ENCODE results near the gene CAMKK1. TPM values are rescaled to one million over a fixed set of nuclear protein-coding genes. Genes with fewer than 3 reads are reported as not detected.

Gene CAMKK1
- total and polyA plus RNA-seq, 9 of the 15 experiments (the other 6 are each of a cell fraction or from before 2014, with no cell fraction given) = 0.34 to 7.5 (median 4.9) TPM

GRCh38 chr17:3815122-3815521 is 77.7 kb downstream of the CAMKK1 start:
- no peak overlapping the region for H2AFZ ChIP-seq (ENCODE audit: low read depth, low read length)
- no peaks in the 10 kb centered on the region for H3K27me3 ChIP-seq (ENCODE audit: control insufficient read depth in 2 of 2, insufficient read depth in 2 of 2, low read length in 2 of 2)
- DNase-seq (ENCODE audit: extremely low read depth in 1 of 4, low spot score in 3 of 4) (no peak), FAIRE-seq (no peak), ATAC-seq (no peak)
- BruUV-seq (replicated peaks) = no TSS peak
- H3K9me1 ChIP-seq (ENCODE audit: control insufficient read depth, insufficient read depth, low read length) = no peaks in the 10 kb centered on the region
- H3K9ac ChIP-seq (ENCODE audit: insufficient read depth in 1 of 2, low read depth in 2 of 2, low read length in 2 of 2) = no peak overlapping the region
- ChIA-PET POLR2A (no interaction called here), CTCF (ENCODE audit: low intra/inter-chr PET ratio) (no interaction called here)
- H3K36me3 ChIP-seq (ENCODE audit: control insufficient read depth, insufficient read depth, low read length) = peaks cover 81% of the 10 kb centered on the region; the same call in 2 of the 3 replicates
- intact Hi-C loops (cut with micrococcal nuclease) (no loop called here), in situ Hi-C loops (cut with MboI) (no loop called here)
- no peak overlapping the region for H3K4me2 ChIP-seq (ENCODE audit: insufficient read depth, low read length)
- H4K20me1 ChIP-seq (replicated peaks; ENCODE audit: control insufficient read depth, insufficient read depth, low read length) = no peaks in the 10 kb centered on the region
- H3K4me1 ChIP-seq (replicated peaks in 1 of 2; ENCODE audit: control insufficient read depth in 2 of 2, insufficient read depth in 2 of 2, low read length in 2 of 2) = no peaks in the 10 kb centered on the region; a peak in 1 of 5 replicates
- H3K9me3 ChIP-seq (replicated peaks; ENCODE audit: control insufficient read depth, insufficient read depth, low read depth, low read length) = no peaks in the 10 kb centered on the region
- no peak overlapping the region for H3K27ac ChIP-seq (ENCODE audit: extremely low read depth, low read depth, low read length)
- no peaks in the 10 kb centered on the region for H3K79me2 ChIP-seq (ENCODE audit: control insufficient read depth, insufficient read depth, low read length)
- 93% methylated on average over 6 of the region's 6 CpGs for WGBS (ENCODE audit: insufficient coverage, low coverage, missing lambda C conversion rate)
- no peak for TF ChIP-seq SIN3A (IDR thresholded peaks at IDR 0.05; ENCODE audit: borderline replicate concordance in 2 of 2, control insufficient read depth in 1 of 2, low read depth in 2 of 2, low read length in 2 of 2)
- no peak for TF ChIP-seq USF1 (CRISPR knock-in tag; IDR thresholded peaks at IDR 0.05)
- no peak for TF ChIP-seq MCM7 (IDR thresholded peaks at IDR 0.05)
- TF ChIP-seq ZNF280B (CRISPR knock-in tag; IDR thresholded peaks at IDR 0.05) = no peak
- TF ChIP-seq EWSR1 (IDR thresholded peaks at IDR 0.05; ENCODE audit: borderline replicate concordance, low read depth, partially characterized antibody) = no peak
- no peak for TF ChIP-seq RHOXF2B (CRISPR knock-in tag; conservative IDR thresholded peaks at IDR 0.05)
- no peak overlapping the region for H3K4me3 ChIP-seq
